GM18868 (cell line): ENCODE data around the gene SPDYE9.
"Not testable (repeated sequence)": the region's sequence is repeated elsewhere in the genome, so short reads cannot be mapped to it uniquely, and the experiment has no call there.

Experiments used
- ATAC-seq: cut with Tn5 transposase; IDR thresholded peaks from one replicate; pipeline ENCODE4 v1.9.1; 2021; ENCODE audit warnings: mild to moderate bottlenecking, moderate library complexity; ENCODE audit not compliant: unreplicated experiment

Gene SPDYE9

GRCh38 chr7:73085938-73086337 lies at the start of gene SPDYE9:
TSS of gene SPDYE9 (minus strand) at chr7:73086038. CDS start at chr7:73084238, 1,800 bp downstream.
- not testable (repeated sequence) for ATAC-seq

- ATAC-seq = not testable (repeated sequence)
These were observed 49.0 kb upstream of the SPDYE9 start for GRCh38 chr7:73134866-73135265.

- not testable (repeated sequence) for ATAC-seq
These were observed 46.9 kb upstream of the SPDYE9 start for GRCh38 chr7:73132651-73133217.

GRCh38 chr7:73130612-73131011 lies 44.8 kb upstream of the SPDYE9 start:
- ATAC-seq = not testable (repeated sequence)

GRCh38 chr7:73124126-73124525 lies 38.3 kb upstream of the SPDYE9 start:
- ATAC-seq = peak; percentile 11

- peak; percentile 58 for ATAC-seq
These were observed 37.1 kb upstream of the SPDYE9 start for GRCh38 chr7:73122778-73123447.

- peak; percentile 53 for ATAC-seq
These were observed 32.3 kb upstream of the SPDYE9 start for GRCh38 chr7:73118155-73118554.

GRCh38 chr7:73057811-73058210 lies 28.0 kb downstream of the SPDYE9 start, which contains the start of gene SPDYE11:
TSS of gene SPDYE11 (minus strand) at chr7:73057911. CDS start at chr7:73056111, 1,800 bp downstream.
- ATAC-seq = not testable (repeated sequence)

GRCh38 chr7:73029666-73030065 lies 56.2 kb downstream of the SPDYE9 start, which contains the start of gene SPDYE8:
TSS of gene SPDYE8 (minus strand) at chr7:73029766. CDS start at chr7:73027966, 1,800 bp downstream.
- ATAC-seq = not testable (repeated sequence)
